ENCODE measurements around the gene WHRN.

WHRN gene

GRCh38 chr9:114372921-114373448 lies 132.3 kb downstream of the WHRN start:
- H3K4me3 ChIP-seq (replicated peaks in 1 of 2; ENCODE audit: low read depth in 2 of 2, low read length in 2 of 2), result no peak overlapping the region
- no peak for DNase-seq (ENCODE audit: low read depth in 2 of 2)
- no peak for TF ChIP-seq CTCF (IDR thresholded peaks at IDR 0.05; ENCODE audit: low read depth, low read length)

GRCh38 chr9:114371973-114372917 lies 133.0 kb downstream of the WHRN start:
- peak; percentile 22 to 60 for DNase-seq (ENCODE audit: low read depth in 2 of 2)
- TF ChIP-seq CTCF (IDR thresholded peaks at IDR 0.05; ENCODE audit: low read depth, low read length), result no peak
- H3K4me3 ChIP-seq (replicated peaks in 1 of 2; ENCODE audit: low read depth in 2 of 2, low read length in 2 of 2), result no peak overlapping the region

- H3K4me3 ChIP-seq (replicated peaks in 1 of 2; ENCODE audit: low read depth in 2 of 2, low read length in 2 of 2), result no peak overlapping the region
- DNase-seq (ENCODE audit: low read depth in 2 of 2), result no peak
- TF ChIP-seq CTCF (IDR thresholded peaks at IDR 0.05; ENCODE audit: low read depth, low read length), result no peak
Measured at GRCh38 chr9:114371343-114371944, 133.8 kb downstream of the WHRN start.

GRCh38 chr9:114370968-114371320 lies 134.3 kb downstream of the WHRN start:
- DNase-seq (ENCODE audit: low read depth in 2 of 2), result no peak
- no peak for TF ChIP-seq CTCF (IDR thresholded peaks at IDR 0.05; ENCODE audit: low read depth, low read length)
- no peak overlapping the region for H3K4me3 ChIP-seq (replicated peaks in 1 of 2; ENCODE audit: low read depth in 2 of 2, low read length in 2 of 2)

- no peak overlapping the region for H3K4me3 ChIP-seq (replicated peaks in 1 of 2; ENCODE audit: low read depth in 2 of 2, low read length in 2 of 2)
- DNase-seq (ENCODE audit: low read depth in 2 of 2), result no peak
- no peak for TF ChIP-seq CTCF (IDR thresholded peaks at IDR 0.05; ENCODE audit: low read depth, low read length)
Measured at GRCh38 chr9:114370251-114370967, 134.9 kb downstream of the WHRN start.

GRCh38 chr9:114369216-114370130 lies 135.8 kb downstream of the WHRN start:
- no peak for TF ChIP-seq CTCF (IDR thresholded peaks at IDR 0.05; ENCODE audit: low read depth, low read length)
- H3K4me3 ChIP-seq (replicated peaks in 1 of 2; ENCODE audit: low read depth in 2 of 2, low read length in 2 of 2), result no peak overlapping the region
- no peak for DNase-seq (ENCODE audit: low read depth in 2 of 2)

Data from cardiac fibroblast (primary cell).